ENCODE measurements around the gene HOXA11. TPM values are rescaled to one million over a fixed set of nuclear protein-coding genes. Genes with fewer than 3 reads are reported as not detected.

HOXA11 gene
- total RNA-seq, 2 donors from 2014 or later, result 0.28 to 3.7 TPM

DNA sequence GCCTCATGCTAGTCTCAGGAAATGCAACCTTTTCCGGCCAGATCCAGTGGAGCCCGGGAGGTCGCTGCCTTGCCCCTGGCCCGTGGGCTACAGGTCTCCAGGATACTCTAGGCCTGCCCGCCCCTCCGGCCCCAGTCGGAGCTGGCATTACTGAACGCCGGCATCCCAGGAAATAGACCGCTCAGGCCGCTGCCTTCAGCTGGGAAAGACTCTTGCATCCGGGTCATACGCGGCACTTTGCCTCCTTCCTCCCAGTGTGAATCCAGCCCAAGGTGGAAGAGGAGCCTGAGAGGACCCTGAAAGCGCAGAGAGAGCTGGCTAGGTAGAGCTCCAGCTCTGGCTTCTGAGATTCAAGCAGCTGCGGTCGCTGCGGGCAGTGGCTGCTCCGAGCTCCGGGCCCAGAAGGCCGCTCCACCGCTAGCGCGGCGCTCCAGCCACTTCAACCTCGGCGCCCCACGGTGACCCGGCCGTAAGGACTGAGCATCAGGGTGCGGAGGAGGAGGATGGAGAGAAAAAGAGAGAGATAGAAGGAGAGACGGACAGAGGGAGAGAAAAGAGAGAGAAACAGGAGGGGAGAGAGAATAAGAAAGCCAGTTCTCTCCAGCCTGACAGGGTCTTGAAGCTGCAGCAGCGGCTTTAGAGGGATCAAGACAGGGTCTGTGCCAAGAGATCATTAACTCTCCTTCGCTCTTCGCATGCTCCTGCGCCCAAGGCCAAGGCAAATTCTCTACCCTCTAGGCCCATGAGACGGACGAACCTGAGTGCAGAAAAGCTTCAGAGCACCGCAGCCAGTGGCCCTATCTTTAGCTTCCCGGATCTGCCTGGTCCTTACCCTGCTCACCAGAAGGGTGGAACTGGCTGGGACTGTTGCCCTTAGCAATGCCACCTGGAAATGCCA, 9.2 kb downstream of the HOXA11 start:
- H3K4me3 ChIP-seq, result no peak overlapping the region
- H3K9me3 ChIP-seq, result no peaks in the 10 kb centered on the region
- no peaks in the 10 kb centered on the region for H3K36me3 ChIP-seq
- H3K27ac ChIP-seq, result no peak overlapping the region
- peaks cover 27% of the 10 kb centered on the region for H3K27me3 ChIP-seq (replicated peaks; ENCODE audit: insufficient read depth)
- H3K4me1 ChIP-seq (ENCODE audit: control insufficient read depth in 1 of 2, low read depth in 2 of 2), result peaks cover 15 to 33% of the 10 kb centered on the region in 2 donors
- TF ChIP-seq, protein P1, sequence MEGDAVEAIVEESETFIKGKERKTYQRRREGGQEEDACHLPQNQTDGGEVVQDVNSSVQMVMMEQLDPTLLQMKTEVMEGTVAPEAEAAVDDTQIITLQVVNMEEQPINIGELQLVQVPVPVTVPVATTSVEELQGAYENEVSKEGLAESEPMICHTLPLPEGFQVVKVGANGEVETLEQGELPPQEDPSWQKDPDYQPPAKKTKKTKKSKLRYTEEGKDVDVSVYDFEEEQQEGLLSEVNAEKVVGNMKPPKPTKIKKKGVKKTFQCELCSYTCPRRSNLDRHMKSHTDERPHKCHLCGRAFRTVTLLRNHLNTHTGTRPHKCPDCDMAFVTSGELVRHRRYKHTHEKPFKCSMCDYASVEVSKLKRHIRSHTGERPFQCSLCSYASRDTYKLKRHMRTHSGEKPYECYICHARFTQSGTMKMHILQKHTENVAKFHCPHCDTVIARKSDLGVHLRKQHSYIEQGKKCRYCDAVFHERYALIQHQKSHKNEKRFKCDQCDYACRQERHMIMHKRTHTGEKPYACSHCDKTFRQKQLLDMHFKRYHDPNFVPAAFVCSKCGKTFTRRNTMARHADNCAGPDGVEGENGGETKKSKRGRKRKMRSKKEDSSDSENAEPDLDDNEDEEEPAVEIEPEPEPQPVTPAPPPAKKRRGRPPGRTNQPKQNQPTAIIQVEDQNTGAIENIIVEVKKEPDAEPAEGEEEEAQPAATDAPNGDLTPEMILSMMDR (IDR thresholded peaks at IDR 0.05), result no peak
- ATAC-seq (ENCODE audit: insufficient number of reproducible peaks, low FRiP score, low read depth) (no peak), DNase-seq (ENCODE audit: low spot score) (no peak)

DNA sequence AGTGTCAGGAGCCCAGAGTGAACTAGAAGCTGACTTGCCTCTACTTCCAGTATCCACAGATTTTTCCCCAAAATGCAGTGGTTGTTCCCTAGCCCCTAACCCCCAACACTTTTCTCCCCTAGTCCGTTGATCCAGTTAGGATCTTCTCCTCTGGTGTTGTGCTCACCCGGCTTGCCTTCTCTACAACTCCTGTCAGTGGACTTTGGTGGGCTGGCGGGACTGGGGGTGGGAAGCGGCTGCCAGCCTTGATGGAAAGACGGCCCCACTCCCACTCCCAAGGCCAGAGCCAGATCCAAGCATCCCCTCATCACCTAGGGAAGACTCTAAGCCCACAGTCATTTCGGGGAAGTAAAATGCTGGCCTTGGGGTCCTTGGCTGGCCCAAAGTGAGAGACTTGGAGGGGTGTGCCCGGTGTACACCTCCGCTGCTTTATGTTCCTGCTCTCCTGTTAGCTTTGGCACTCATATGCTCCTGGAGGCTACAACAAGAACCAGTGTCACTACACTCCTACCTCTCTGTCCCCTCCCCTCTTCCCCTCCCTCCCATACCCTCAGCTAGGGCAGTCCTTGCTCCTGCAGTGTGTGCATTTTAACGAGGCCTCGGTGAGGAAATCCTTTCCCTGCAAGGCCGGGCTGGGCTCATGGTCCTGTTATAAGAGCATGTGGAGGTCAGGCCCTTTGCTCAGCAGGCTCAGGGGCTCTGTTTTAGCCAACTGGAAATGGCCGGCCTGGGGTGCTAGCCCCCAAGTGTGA, 10.0 kb downstream of the HOXA11 start:
- peaks cover 15 to 32% of the 10 kb centered on the region in 2 donors for H3K4me1 ChIP-seq (ENCODE audit: control insufficient read depth in 1 of 2, low read depth in 2 of 2)
- no peaks in the 10 kb centered on the region for H3K36me3 ChIP-seq
- H3K27me3 ChIP-seq (replicated peaks; ENCODE audit: insufficient read depth), result peaks cover 24% of the 10 kb centered on the region
- DNase-seq (ENCODE audit: low spot score), result no peak
- TF ChIP-seq, protein P1 (IDR thresholded peaks at IDR 0.05), result no peak
- no peak overlapping the region for H3K27ac ChIP-seq
- ATAC-seq (ENCODE audit: insufficient number of reproducible peaks, low FRiP score, low read depth), result no peak
- H3K9me3 ChIP-seq, result no peaks in the 10 kb centered on the region
- H3K4me3 ChIP-seq, result no peak overlapping the region

DNA sequence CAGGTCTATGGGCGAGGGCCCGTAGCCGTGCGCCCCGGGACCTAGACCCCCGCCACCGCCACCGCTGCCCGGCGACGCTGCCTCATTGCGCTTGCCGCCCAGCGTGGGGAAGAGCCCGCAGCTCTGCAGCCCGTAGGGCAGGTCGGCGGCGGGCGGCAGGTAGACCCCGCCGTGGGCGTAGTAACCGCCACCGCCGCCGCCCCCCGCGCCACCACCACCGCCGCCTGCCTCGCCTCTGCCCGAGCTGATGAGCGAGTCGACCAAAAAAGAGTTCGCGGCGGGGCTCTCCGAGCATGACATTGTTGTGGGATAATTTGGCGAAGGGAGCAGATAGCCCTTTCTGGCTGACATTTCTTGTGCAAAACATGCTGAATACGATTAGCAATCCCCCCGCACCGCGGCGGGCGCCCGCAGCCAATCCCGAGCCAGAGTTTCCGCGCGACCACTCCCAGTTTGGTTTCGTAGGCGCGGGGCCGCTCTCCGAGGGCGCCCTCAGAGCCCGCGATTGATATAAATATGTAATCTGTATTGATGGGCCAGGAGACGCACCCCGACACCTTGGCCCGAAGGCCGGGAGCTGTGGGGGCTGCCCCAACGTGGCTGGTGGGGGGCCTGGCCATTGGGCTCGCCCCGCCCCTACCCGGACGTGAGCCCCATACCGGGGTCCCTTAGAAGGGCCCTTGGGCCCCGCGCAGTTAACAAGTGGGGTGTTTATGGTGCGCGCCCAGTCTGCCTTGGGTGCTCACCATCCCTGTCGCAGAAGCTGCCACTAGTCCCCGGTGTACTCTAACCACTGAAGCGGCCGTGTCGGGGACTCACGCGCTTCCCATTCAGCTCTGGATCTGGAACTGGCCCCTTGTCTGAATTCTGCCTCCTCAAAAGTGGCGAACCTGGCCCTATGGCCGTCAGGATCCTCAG, 10.8 kb downstream of the HOXA11 start, which contains the start of gene HOXA10:
Gene HOXA10, minus strand, starts transcription at position 365 of the 918 bp plus-strand sequence. Its CDS starts 14 bp downstream, at position 351.
- Histone ChIP-seq H3K27ac (peak within 1 kb of the TSS in 1 of 2 donors; percentile 36), H3K36me3 (no peaks in the 10 kb centered on the region), H3K9me3 (no peaks in the 10 kb centered on the region), H3K4me1 (ENCODE audit: control insufficient read depth in 1 of 2, low read depth in 2 of 2) (peaks cover 15 to 24% of the 10 kb centered on the region in 2 donors), H3K4me3 (peak within 1 kb of the TSS; percentile 74), H3K27me3 (replicated peaks; ENCODE audit: insufficient read depth) (peaks cover 24% of the 10 kb centered on the region)
- ATAC-seq (ENCODE audit: insufficient number of reproducible peaks, low FRiP score, low read depth), result no peak
- TF ChIP-seq, protein P1 (IDR thresholded peaks at IDR 0.05), result no peak
- no peak for DNase-seq (ENCODE audit: low spot score)

DNA sequence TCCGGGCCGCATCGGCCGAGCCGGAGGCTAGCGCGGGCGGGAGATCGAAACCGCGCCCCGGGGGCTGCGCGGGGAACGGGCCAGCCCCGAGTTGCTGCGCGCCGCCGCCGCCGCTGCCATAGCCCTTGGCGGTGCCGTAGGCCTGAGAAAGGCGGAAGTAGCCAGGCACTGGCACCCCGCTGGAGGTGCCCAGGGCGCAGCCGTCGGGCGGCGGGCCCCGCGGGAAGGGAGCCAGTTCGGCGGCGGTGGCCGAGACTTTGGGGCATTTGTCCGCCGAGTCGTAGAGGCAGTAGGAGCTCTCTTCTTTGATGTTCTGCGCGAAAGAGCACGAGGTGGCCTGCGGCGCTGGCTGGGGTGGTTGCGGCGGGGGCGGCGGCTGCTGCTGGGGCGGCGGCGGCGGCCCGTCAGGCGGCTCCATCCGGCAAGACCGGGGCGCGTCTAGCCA, 11.5 kb downstream of the HOXA11 start:
- Histone ChIP-seq H3K4me1 (ENCODE audit: control insufficient read depth in 1 of 2, low read depth in 2 of 2) (peaks cover 15 to 23% of the 10 kb centered on the region in 2 donors), H3K27me3 (replicated peaks; ENCODE audit: insufficient read depth) (peaks cover 24% of the 10 kb centered on the region), H3K9me3 (no peaks in the 10 kb centered on the region), H3K4me3 (peak overlapping the region; percentile 74), H3K36me3 (no peaks in the 10 kb centered on the region), H3K27ac (peak overlapping the region in 1 of 2 donors; percentile 36)
- TF ChIP-seq, protein P1 (IDR thresholded peaks at IDR 0.05), result no peak
- ATAC-seq (ENCODE audit: insufficient number of reproducible peaks, low FRiP score, low read depth) (no peak), DNase-seq (ENCODE audit: low spot score) (no peak)

All from thoracic aorta (tissue), 2 donors.